ENCODE results near the gene WWOX.

Gene WWOX

DNA sequence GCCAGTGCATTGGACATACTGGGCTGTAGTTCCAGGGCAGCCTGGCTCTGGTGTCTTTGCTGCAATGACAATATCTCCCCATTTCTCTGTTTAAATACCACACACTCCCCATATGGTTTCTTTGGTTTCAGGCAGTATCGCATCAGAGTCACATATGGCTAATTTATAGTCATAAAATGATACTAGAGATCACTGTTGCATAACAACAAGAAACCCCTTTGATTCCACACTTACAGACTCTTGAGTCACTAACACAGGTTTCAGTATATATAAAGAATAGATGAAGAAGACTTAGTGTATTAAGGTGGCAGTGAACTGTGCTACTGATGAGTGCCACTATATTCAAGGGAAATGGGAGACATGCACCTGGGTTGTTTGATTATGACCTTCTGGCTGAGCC is 281.6 kb downstream of the WWOX start:
- no peak for DNase-seq
- intact Hi-C loops (cut with DNase I) = no loop called here

GRCh38 chr16:78383118-78383517 is 283.7 kb downstream of the WWOX start:
- intact Hi-C loops (cut with DNase I) = no loop called here

DNA sequence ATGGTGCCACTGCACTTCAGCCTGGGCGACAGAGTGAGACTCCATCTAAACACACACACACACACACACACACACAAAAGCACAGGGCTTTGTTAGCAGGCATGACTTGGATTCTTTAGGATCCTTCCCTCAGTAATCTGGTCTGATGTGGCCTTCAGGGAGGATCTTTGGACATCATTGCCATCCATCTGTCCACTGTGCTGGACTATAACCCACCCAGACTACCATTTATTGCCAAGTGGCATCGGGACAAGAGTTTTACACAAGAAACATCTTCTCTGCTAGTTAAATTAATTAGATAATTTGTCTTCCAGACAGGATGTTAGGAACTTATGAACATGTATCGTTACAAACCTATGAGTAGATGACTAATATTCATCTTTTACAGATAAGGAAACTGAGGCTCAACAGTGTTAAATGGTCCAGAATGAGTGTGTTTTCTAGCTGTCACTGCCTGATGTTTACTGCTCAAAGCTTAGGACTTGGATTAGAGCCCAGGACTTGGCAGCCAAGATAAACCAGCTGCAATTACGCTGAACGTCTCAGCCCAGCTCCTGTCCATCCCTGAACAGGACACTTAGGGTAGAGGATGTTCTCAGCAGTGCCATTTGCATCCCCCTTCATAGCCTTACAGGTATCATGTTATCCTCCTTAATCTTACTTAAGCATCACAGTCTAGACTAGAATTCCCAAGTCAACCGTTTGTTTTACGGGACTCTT is 285.8 kb downstream of the WWOX start:
- peak in 1 of 10 donors; percentile 25 for DNase-seq
- intact Hi-C loops (cut with DNase I) = no loop called here

More at GRCh38 chr16:78383118-78383517, 283.7 kb downstream of the WWOX start:
- DNase-seq = no peak

GRCh38 chr16:78386557-78387324 is 287.3 kb downstream of the WWOX start:
- intact Hi-C loops (cut with DNase I) = no loop called here
- no peak for DNase-seq

DNA sequence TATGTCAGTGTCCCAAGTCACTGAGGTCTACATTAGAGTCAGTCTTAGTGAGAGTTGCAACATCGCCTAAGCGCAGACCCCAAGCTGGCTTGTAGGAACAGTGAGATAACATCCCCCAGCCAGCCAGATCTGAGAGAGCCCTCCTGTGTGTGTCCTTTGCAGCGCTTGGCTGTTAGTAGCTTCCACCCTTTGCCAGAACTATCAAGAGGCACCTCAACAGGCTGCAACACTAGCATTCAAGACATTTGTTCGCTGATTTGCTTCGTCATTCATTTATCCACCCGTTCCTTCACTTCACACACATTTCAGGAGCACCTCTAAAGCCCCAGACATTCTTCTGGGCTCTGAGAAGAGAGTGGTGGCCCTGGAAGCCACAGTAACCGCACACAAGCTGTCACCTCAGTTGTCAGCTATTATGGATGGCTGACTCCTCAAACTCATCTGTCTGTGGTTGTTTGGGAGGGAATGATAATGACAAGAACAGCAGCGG is 289.6 kb downstream of the WWOX start:
- intact Hi-C loops (cut with DNase I) = no loop called here
- DNase-seq = no peak

DNA sequence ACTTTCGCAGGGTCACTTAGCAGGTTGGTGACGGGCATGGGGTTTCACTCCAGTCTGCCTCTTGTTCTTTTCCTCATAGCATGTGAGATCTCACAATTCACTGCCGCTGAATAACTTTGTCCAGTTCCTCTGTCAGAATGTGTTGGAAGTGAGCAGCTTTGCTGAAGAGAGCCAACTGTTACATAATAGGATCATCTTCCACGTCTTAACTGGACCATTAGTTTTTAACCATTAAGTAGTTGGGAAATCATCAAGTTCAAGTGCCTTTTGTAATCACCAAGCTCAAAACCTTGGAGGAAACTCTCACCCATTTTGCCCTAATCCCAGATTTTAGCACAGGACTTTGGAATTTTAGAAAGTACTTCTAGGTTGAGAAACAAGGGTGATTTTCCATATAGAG is 290.6 kb downstream of the WWOX start:
- intact Hi-C loops (cut with DNase I) = no loop called here
- no peak for DNase-seq

DNA sequence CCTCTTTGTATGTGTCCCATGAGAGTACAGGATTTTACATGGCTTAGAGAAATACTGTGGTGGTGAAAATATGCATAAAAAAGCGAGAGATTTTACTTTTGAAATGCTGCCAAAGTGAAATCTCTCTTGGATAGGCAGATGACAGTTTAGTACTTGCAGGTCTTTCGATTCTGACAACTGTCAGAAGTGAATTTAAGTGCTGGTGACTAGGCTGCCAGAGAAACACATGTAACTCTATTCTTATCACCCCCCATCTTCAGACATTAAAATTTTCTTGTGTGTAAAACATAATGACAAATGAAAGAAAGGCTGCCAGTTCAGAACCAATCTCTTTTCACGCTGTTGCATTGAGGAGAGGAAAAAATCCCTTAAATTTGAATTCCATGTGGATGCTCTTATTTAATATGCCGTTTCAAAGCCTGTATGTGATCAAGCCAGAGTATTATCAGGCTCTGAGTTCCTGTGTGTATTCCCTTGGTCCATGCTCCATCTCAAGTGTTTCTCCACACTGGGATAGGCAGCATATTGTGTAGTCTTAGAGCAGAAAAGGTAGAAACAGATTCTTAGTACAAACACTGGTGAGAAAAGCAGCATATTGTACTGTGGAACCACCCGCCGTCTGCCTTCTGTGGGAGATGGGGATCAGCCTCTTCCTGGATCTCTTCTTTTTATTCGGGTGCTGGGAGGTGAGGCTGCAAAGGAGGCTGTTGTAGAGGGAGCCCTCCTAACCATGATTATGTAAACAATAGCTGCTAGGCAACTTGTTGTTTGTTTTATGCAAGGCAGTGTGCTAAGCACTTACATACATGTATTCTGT is 291.3 kb downstream of the WWOX start:
- no peak for DNase-seq
- intact Hi-C loops (cut with DNase I) = no loop called here

- intact Hi-C loops (cut with DNase I) = no loop called here
- no peak for DNase-seq
These were observed 293.2 kb downstream of the WWOX start for GRCh38 chr16:78392585-78393195.

DNA sequence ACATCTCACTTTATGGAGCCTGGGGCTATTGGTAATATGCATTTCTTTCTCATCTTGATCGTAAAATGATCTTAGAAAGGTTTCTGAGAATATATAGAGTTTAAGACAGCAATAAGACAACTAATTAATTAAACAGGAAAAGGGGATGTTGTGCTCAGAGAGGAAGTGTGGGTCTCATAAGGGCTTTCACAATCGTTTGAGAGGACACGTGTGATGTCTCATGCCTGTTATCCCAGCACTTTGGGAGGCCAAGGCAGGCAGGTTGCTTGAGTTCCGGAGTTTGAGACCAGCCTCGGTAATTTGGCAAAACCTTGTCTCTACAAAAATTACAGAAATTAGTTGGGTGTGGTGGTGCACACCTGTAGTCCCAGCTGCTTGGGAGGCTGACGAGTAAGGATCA is 295.6 kb downstream of the WWOX start:
- intact Hi-C loops (cut with DNase I) = no loop called here
- DNase-seq = no peak

DNA sequence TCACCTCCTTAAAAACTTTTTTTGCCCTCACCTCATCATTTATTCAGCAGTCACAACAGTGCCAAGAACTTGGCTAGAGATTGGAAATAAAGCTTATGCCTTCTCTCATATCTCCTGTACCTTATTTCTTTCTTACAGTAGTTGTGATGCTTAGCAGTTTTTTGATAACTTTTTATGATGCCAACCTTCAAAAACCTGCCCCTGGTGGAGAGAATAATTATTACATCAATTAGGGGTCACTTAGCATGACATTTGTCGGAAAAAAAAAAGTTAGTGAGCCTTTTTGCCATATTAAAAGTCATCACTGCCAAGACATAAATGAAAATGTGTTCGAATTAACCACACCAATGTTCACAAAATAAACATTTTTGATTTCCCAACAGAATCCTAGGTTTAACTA is 296.6 kb downstream of the WWOX start:
- intact Hi-C loops (cut with DNase I) = no loop called here

GRCh38 chr16:78396673-78397072 is 297.2 kb downstream of the WWOX start:
- intact Hi-C loops (cut with DNase I) = no loop called here
- no peak for DNase-seq

More for the DNA sequence above, 296.6 kb downstream of the WWOX start:
- no peak for DNase-seq

DNA sequence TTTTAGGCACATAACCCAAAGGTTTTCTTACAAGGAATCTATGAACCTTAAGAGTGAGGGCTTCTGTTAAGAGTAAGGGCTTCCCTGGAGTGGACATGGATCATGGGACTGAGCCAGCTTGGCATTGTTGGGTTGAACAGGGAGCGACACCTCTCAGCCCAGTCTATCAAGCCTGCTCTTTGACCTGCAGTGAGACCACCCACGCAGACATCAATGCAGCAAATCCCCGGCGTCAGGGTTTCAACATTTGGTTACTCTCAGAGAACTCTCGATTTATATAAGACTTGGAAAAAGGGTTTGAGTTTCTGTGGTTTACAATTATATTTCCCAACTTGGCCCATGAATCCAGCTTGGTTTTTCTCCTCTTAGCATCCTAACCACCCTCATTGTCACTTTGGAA is 299.9 kb downstream of the WWOX start:
- DNase-seq = no peak
- intact Hi-C loops (cut with DNase I) = no loop called here

GRCh38 chr16:78402833-78403232 is 303.4 kb downstream of the WWOX start:
- intact Hi-C loops (cut with DNase I) = no loop called here
- no peak for DNase-seq

- intact Hi-C loops (cut with DNase I) = no loop called here
- DNase-seq = no peak
These were observed 305.6 kb downstream of the WWOX start for GRCh38 chr16:78405040-78405439.

GRCh38 chr16:78405833-78406232 is 306.4 kb downstream of the WWOX start:
- no peak for DNase-seq
- intact Hi-C loops (cut with DNase I) = no loop called here

DNA sequence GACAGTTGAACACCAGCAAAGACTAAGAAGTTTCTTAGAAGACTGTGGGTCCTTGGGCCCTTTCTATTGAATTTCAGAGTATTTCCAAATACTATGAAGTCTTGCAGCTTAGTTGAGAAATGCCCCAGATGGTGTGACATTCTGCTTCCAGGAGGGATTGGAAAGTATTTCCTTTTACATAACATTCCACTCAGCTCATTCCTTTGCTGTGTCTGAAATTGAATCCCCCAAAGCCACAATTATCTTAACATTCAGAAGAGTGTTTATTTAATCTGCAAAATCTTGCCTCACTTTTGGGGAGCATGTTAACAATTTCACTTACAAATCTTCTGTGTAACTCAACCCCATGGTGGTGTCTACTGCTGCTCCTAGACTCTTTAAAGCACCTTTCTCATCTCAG is 307.7 kb downstream of the WWOX start:
- intact Hi-C loops (cut with DNase I) = no loop called here
- DNase-seq = no peak

GRCh38 chr16:78413651-78414050 is 314.2 kb downstream of the WWOX start:
- intact Hi-C loops (cut with DNase I) = no loop called here
- no peak for DNase-seq

GRCh38 chr16:78415013-78415412 is 315.6 kb downstream of the WWOX start:
- intact Hi-C loops (cut with DNase I) = no loop called here
- no peak for DNase-seq

GRCh38 chr16:78415669-78416068 is 316.2 kb downstream of the WWOX start:
- DNase-seq = no peak
- intact Hi-C loops (cut with DNase I) = no loop called here

DNA sequence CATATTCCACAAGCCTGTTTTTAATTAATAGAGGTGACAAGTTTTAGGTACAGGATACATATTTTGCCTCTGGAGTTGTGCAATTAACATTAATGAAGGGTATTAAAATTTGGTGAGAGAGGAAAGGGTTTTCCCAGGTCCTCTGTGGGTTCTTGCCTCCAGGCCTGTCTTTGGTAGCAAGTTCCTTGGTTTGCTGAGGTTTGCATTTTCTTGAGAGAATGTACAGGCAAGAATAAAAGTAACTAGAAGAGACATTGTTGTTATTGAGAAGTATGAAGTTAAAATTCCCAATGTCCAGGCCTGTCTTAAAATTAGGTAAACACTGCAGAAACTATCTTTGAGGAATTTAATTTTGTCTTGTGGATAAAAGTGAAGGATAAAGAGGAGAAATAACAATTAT is 316.9 kb downstream of the WWOX start:
- intact Hi-C loops (cut with DNase I) = no loop called here

More for the DNA sequence above, 316.9 kb downstream of the WWOX start:
- no peak for DNase-seq

All from posterior cingulate gyrus (tissue), 11 donors.